B cell (primary cell): ENCODE measurements around the gene CACNA2D1. TPM values are rescaled to one million over a fixed set of nuclear protein-coding genes. Genes with fewer than 3 reads are reported as not detected.

Experiments
- ATAC-seq: fragments of 200-7000 bp; cut with Tn5 transposase; one replicate; pipeline ENCODE4 v1.10.0; 2021; ENCODE audit warnings: low read depth, mild to moderate bottlenecking, moderate number of reproducible peaks, moderate library complexity
- CTCF ChIA-PET: fragments of 350-600 bp; sonication (Branson Sonifier 250); formaldehyde crosslinking; loops from one replicate; lab custom pipeline; 2021; ENCODE audit warnings: antibody characterized with exemption, inconsistent platforms; lab: Charles Lee
- POLR2A ChIA-PET: fragments of 350-600 bp; sonication (Branson Sonifier 250); formaldehyde crosslinking; loops from one replicate; lab custom pipeline; 2021; ENCODE audit warnings: antibody characterized with exemption; lab: Charles Lee
- DNase-seq: peaks from one replicate; pipeline ENCODE4 v3.0.0; 2013
- H2AFZ ChIP-seq: 2 replicates; pipeline ENCODE4 v1.6.1; 2012; ENCODE audit warnings: mild to moderate bottlenecking, low read depth, low read length; ENCODE audit not compliant: insufficient read depth, poor library complexity, severe bottlenecking
- H3K27ac ChIP-seq, 2 donors: 1 replicate in 1 of 2; 2 replicates in 1 of 2; pipeline ENCODE4 v1.5.1; 2012 to 2013; ENCODE audit warnings: low read length in 2 of 2, mild to moderate bottlenecking in 2 of 2, moderate library complexity in 1 of 2
- H3K27me3 ChIP-seq, 4 experiments: fragments of 200-600 bp in 1 of 4; sonication (generic) in 1 of 4; replicated peaks in 1 of 4; 1 replicate in 2 of 4; 2 replicates in 2 of 4; pipeline versions ENCODE4 v1.6.1 to v1.7.0; 2013 to 2016; ENCODE audit warnings: low read length in 3 of 4, mild to moderate bottlenecking in 2 of 4, mixed read lengths in 1 of 4, moderate library complexity in 1 of 4; ENCODE audit not compliant: insufficient read depth in 4 of 4, control insufficient read depth in 3 of 4; ENCODE audit errors: control extremely low read depth in 1 of 4
- H3K36me3 ChIP-seq, 2 experiments: replicated peaks in 1 of 2; 1 replicate in 1 of 2; 2 replicates in 1 of 2; pipeline versions ENCODE4 v1.6.1 to v1.7.1; 2013; ENCODE audit warnings: low read length in 1 of 2; ENCODE audit not compliant: insufficient read depth in 2 of 2, control insufficient read depth in 1 of 2; ENCODE audit errors: control extremely low read depth in 1 of 2, extremely low read depth in 1 of 2
- H3K4me1 ChIP-seq, 2 donors: fragments of 200-600 bp in 1 of 2; sonication (generic) in 1 of 2; 1 replicate in 1 of 2; 2 replicates in 1 of 2; pipeline versions ENCODE4 v1.5.1 to v1.6.1; 2013 to 2017; ENCODE audit warnings: low read length in 2 of 2; ENCODE audit not compliant: control insufficient read depth in 2 of 2, insufficient read depth in 2 of 2
- H3K4me2 ChIP-seq: replicated peaks from 2 replicates; pipeline ENCODE3; 2012; ENCODE audit warnings: mild to moderate bottlenecking, low read depth, low read length; ENCODE audit not compliant: poor library complexity, severe bottlenecking
- H3K4me3 ChIP-seq, 5 experiments: fragments of 200-600 bp in 1 of 5; sonication (generic) in 1 of 5; 1 replicate in 3 of 5; 2 replicates in 2 of 5; pipeline versions ENCODE4 v1.5.1 to v1.7.0; 2011 to 2016; ENCODE audit warnings: low read length in 4 of 5, mild to moderate bottlenecking in 4 of 5, low read depth in 2 of 5, control low read depth in 1 of 5, moderate library complexity in 1 of 5; ENCODE audit not compliant: insufficient read depth in 1 of 5; ENCODE audit errors: control extremely low read depth in 1 of 5, extremely low read depth in 1 of 5
- H3K79me2 ChIP-seq: fragments of 200-600 bp; sonication (generic); one replicate; pipeline ENCODE4 v1.6.0; 2016; ENCODE audit warnings: low read length; ENCODE audit not compliant: control insufficient read depth, insufficient read depth
- H3K9ac ChIP-seq: fragments of 200-600 bp; sonication (generic); 2 replicates; pipeline ENCODE4 v1.6.1; 2017; ENCODE audit warnings: mild to moderate bottlenecking, low read length, moderate library complexity
- H3K9me3 ChIP-seq, 3 donors: one replicate each; pipeline versions ENCODE4 v1.6.1 to v1.7.1; 2013; ENCODE audit warnings: low read length in 2 of 3; ENCODE audit not compliant: control insufficient read depth in 2 of 3, insufficient read depth in 1 of 3; ENCODE audit errors: control extremely low read depth in 1 of 3
- H4K20me1 ChIP-seq: 2 replicates; pipeline ENCODE4 v1.6.0; 2012; ENCODE audit warnings: mild to moderate bottlenecking, low read length; ENCODE audit not compliant: insufficient read depth, control insufficient read depth, poor library complexity, severe bottlenecking
- H3K27ac Mint-ChIP-seq: one replicate; pipeline ENCODE4 v1.8.0; 2021; ENCODE audit warnings: mixed read lengths
- H3K27me3 Mint-ChIP-seq: one replicate; pipeline ENCODE4 v1.8.0; 2021; ENCODE audit warnings: mixed read lengths
- H3K4me1 Mint-ChIP-seq: one replicate; pipeline ENCODE4 v1.8.0; 2021; ENCODE audit warnings: mixed read lengths
- H3K4me3 Mint-ChIP-seq: one replicate; pipeline ENCODE4 v1.8.0; 2021; ENCODE audit warnings: mixed read lengths
- H3K9me3 Mint-ChIP-seq: one replicate; pipeline ENCODE4 v1.8.0; 2022; ENCODE audit warnings: mixed read lengths; ENCODE audit not compliant: insufficient read depth
- CTCF ChIP-seq: fragments of 200-600 bp; IDR thresholded peaks from one replicate; pipeline ENCODE4 v1.8.0; 2022; ENCODE audit warnings: antibody characterized with exemption, mild to moderate bottlenecking
- EZH2 ChIP-seq: IDR thresholded peaks from 2 replicates; pipeline ENCODE4 v1.6.1; 2012; ENCODE audit warnings: borderline replicate concordance, low read depth, mild to moderate bottlenecking, moderate library complexity, low read length; ENCODE audit not compliant: insufficient read depth, poor library complexity, severe bottlenecking
- WGBS: methylation state at CpG from one replicate; pipeline ENCODE4 v1.1.5; 2013; ENCODE audit warnings: missing lambda C conversion rate; ENCODE audit not compliant: insufficient coverage; 5-methylcytosine and 5-hydroxymethylcytosine counted together
- intact Hi-C: fragments of 100-400 bp; cut with micrococcal nuclease; formaldehyde crosslinking; loops from one replicate; pipeline ENCODE4 v1.10.0; 2022
- polyA plus RNA-seq: library from polyadenylated mRNA; depleted of rRNA; stranded (reverse); fragments of >200 nt; gene quantifications from 2 replicates; pipeline ENCODE4 v1.2.3, GENCODE V29; 2012
- total RNA-seq, 2 donors: library from RNA; stranded (reverse); fragments of 120-200 nt in 1 of 2; gene quantifications; 1 replicate in 1 of 2; 2 replicates in 1 of 2; pipeline versions ENCODE4 v1.2.3 to v1.2.4, GENCODE V29; 2013 to 2022

CACNA2D1 gene
- total and polyA plus RNA-seq, 2 donors (not counting 1 experiment from before 2014, with no cell fraction given): not detected

GRCh38 chr7:81993186-81993585 lies 450.4 kb downstream of the CACNA2D1 start:
- DNase-seq: no peak
- Histone ChIP-seq H3K4me1 (no peaks in the 10 kb centered on the region), H3K79me2 (no peaks in the 10 kb centered on the region), H3K4me3 (no peak overlapping the region), H3K9me3 (no peaks in the 10 kb centered on the region), H3K27me3 (no peaks in the 10 kb centered on the region), H3K27ac (no peak overlapping the region), H3K9ac (no peak overlapping the region), H2AFZ (no peak overlapping the region), H4K20me1 (no peaks in the 10 kb centered on the region), H3K4me2 (no peak overlapping the region), H3K36me3 (no peaks in the 10 kb centered on the region)
- intact Hi-C loops: no loop called here
- no peak for TF ChIP-seq CTCF
- TF ChIP-seq EZH2: no peak
- H3K27me3 Mint-ChIP-seq: no peaks in the 10 kb centered on the region
- H3K4me1 Mint-ChIP-seq: no peaks in the 10 kb centered on the region
- no peak overlapping the region for H3K4me3 Mint-ChIP-seq
- CTCF ChIA-PET: no interaction called here
- H3K27ac Mint-ChIP-seq: no peak overlapping the region
- no peaks in the 10 kb centered on the region for H3K9me3 Mint-ChIP-seq
- POLR2A ChIA-PET: no interaction called here
- ATAC-seq: no peak

GRCh38 chr7:81990395-81990794 lies 453.2 kb downstream of the CACNA2D1 start:
- Histone ChIP-seq H4K20me1 (no peaks in the 10 kb centered on the region), H3K9ac (no peak overlapping the region), H3K9me3 (no peaks in the 10 kb centered on the region), H3K27me3 (no peaks in the 10 kb centered on the region), H3K79me2 (no peaks in the 10 kb centered on the region), H3K36me3 (no peaks in the 10 kb centered on the region), H3K4me3 (no peak overlapping the region), H3K27ac (no peak overlapping the region), H3K4me2 (no peak overlapping the region), H2AFZ (no peak overlapping the region), H3K4me1 (no peaks in the 10 kb centered on the region)
- Mint-ChIP-seq H3K27me3 (no peaks in the 10 kb centered on the region), H3K4me1 (no peaks in the 10 kb centered on the region), H3K9me3 (no peaks in the 10 kb centered on the region), H3K27ac (no peak overlapping the region), H3K4me3 (no peak overlapping the region)
- ATAC-seq (no peak), DNase-seq (no peak)
- POLR2A ChIA-PET: no interaction called here
- intact Hi-C loops: no loop called here
- CTCF ChIA-PET: no interaction called here
- WGBS: no CpG with 5 or more reads among the region's 2 CpGs
- TF ChIP-seq CTCF: no peak
- TF ChIP-seq EZH2: no peak
